Activated naive CD4-positive, alpha-beta T cell treated with Interleukin-2 at 50 U/mL for 16 hours (primary cell): ENCODE measurements around the gene ZDHHC20.
A peak's percentile ranks its signal among the peaks of the same experiment; 100 is the strongest.
"Not testable (repeated sequence)": the region's sequence is repeated elsewhere in the genome, so short reads cannot be mapped to it uniquely, and the experiment has no call there.

Experiments
- DNase-seq: peaks from one replicate; pipeline ENCODE4 v3.0.0-alpha.2; 2020

Gene ZDHHC20

GRCh38 chr13:21435231-21435630 lies 23.9 kb downstream of the ZDHHC20 start:
- DNase-seq: no peak

GRCh38 chr13:21434588-21434987 lies 24.5 kb downstream of the ZDHHC20 start:
- no peak for DNase-seq

GRCh38 chr13:21429211-21429610 lies 29.9 kb downstream of the ZDHHC20 start:
- DNase-seq: no peak

- DNase-seq: no peak
Measured at GRCh38 chr13:21427741-21428140, 31.4 kb downstream of the ZDHHC20 start.

GRCh38 chr13:21426238-21426637 lies 32.9 kb downstream of the ZDHHC20 start:
- DNase-seq: no peak

GRCh38 chr13:21420706-21421105 lies 38.4 kb downstream of the ZDHHC20 start:
- no peak for DNase-seq

- no peak for DNase-seq
Measured at GRCh38 chr13:21413013-21413412, 46.1 kb downstream of the ZDHHC20 start.

- DNase-seq: not testable (repeated sequence)
Measured at GRCh38 chr13:21410453-21410852, 48.6 kb downstream of the ZDHHC20 start.

GRCh38 chr13:21405309-21405708 lies 53.8 kb downstream of the ZDHHC20 start:
- DNase-seq: no peak

GRCh38 chr13:21402586-21403307 lies 56.4 kb downstream of the ZDHHC20 start:
- DNase-seq: no peak

GRCh38 chr13:21399741-21400140 lies 59.4 kb downstream of the ZDHHC20 start:
- DNase-seq: no peak

GRCh38 chr13:21395953-21396352 lies 63.1 kb downstream of the ZDHHC20 start:
- DNase-seq: peak; percentile 12

GRCh38 chr13:21389124-21389523 lies 70.0 kb downstream of the ZDHHC20 start:
- DNase-seq: no peak

GRCh38 chr13:21385710-21386109 lies 73.4 kb downstream of the ZDHHC20 start:
- DNase-seq: no peak

GRCh38 chr13:21383090-21383489 lies 76.0 kb downstream of the ZDHHC20 start:
- DNase-seq: no peak

- DNase-seq: not testable (repeated sequence)
Measured at GRCh38 chr13:21376998-21377985, 81.8 kb downstream of the ZDHHC20 start.

GRCh38 chr13:21372530-21372929 lies 86.6 kb downstream of the ZDHHC20 start:
- no peak for DNase-seq

GRCh38 chr13:21371011-21371410 lies 88.1 kb downstream of the ZDHHC20 start:
- no peak for DNase-seq

- DNase-seq: no peak
Measured at GRCh38 chr13:21365574-21365973, 93.5 kb downstream of the ZDHHC20 start.

GRCh38 chr13:21364916-21365315 lies 94.2 kb downstream of the ZDHHC20 start:
- no peak for DNase-seq

GRCh38 chr13:21364357-21364756 lies 94.7 kb downstream of the ZDHHC20 start:
- no peak for DNase-seq

- no peak for DNase-seq
Measured at GRCh38 chr13:21362741-21363140, 96.4 kb downstream of the ZDHHC20 start.

- no peak for DNase-seq
Measured at GRCh38 chr13:21361706-21362105, 97.4 kb downstream of the ZDHHC20 start.

- DNase-seq: no peak
Measured at GRCh38 chr13:21361123-21361522, 98.0 kb downstream of the ZDHHC20 start.
